Activated CD4-positive, alpha-beta T cell treated with anti-CD3 and anti-CD28 coated beads for 36 hours (primary cell): Measurements from ENCODE around the gene NKTR. TPM values are rescaled to one million over a fixed set of nuclear protein-coding genes. Genes with fewer than 3 reads are reported as not detected.
A peak's percentile ranks its signal among the peaks of the same experiment; 100 is the strongest.

ENCODE experiments used
- ATAC-seq: fragments of 200-7000 bp; cut with Tn5 transposase; one replicate; pipeline ENCODE4 v1.10.0; 2021; ENCODE audit warnings: mild to moderate bottlenecking, moderate library complexity
- CTCF ChIA-PET: fragments of 350-600 bp; sonication (Branson Sonifier 250); formaldehyde crosslinking; loops from one replicate; lab custom pipeline; 2021; ENCODE audit warnings: antibody characterized with exemption; lab: Charles Lee
- POLR2A ChIA-PET: fragments of 350-600 bp; sonication (Branson Sonifier 250); formaldehyde crosslinking; loops from one replicate; lab custom pipeline; 2021; ENCODE audit warnings: antibody characterized with exemption, inconsistent platforms; lab: Charles Lee
- DNase-seq: peaks from one replicate; pipeline ENCODE4 v3.0.0-alpha.2; 2020
- H3K27ac Mint-ChIP-seq: one replicate; pipeline ENCODE4 v1.8.0; 2021; ENCODE audit warnings: mixed read lengths
- H3K27me3 Mint-ChIP-seq: one replicate; pipeline ENCODE4 v1.8.0; 2021; ENCODE audit warnings: mixed read lengths
- H3K36me3 Mint-ChIP-seq: one replicate; pipeline ENCODE4 v1.8.0; 2021; ENCODE audit warnings: low read depth, mixed read lengths
- H3K4me1 Mint-ChIP-seq: one replicate; pipeline ENCODE4 v1.8.0; 2021; ENCODE audit warnings: mixed read lengths
- H3K4me3 Mint-ChIP-seq: one replicate; pipeline ENCODE4 v1.8.0; 2021; ENCODE audit warnings: mild to moderate bottlenecking, moderate library complexity, mixed read lengths
- H3K9me3 Mint-ChIP-seq: one replicate; pipeline ENCODE4 v1.8.0; 2021; ENCODE audit warnings: low read depth, mixed read lengths
- intact Hi-C, 2 experiments: fragments of 100-400 bp; cut with DNase I in 1 of 2; cut with micrococcal nuclease in 1 of 2; formaldehyde crosslinking; loops; one replicate each; pipeline versions ENCODE4 v1.14.2 to v1.15.1; 2022 to 2024; cut with DNase I, micrococcal nuclease
- total RNA-seq, 2 experiments: library from RNA; stranded (reverse); gene quantifications; one replicate each; pipeline ENCODE4 v1.2.3, GENCODE V29; 2021

Gene NKTR
- total RNA-seq, 2 experiments from 2014 or later = 50.8 to 59.2 TPM

DNA sequence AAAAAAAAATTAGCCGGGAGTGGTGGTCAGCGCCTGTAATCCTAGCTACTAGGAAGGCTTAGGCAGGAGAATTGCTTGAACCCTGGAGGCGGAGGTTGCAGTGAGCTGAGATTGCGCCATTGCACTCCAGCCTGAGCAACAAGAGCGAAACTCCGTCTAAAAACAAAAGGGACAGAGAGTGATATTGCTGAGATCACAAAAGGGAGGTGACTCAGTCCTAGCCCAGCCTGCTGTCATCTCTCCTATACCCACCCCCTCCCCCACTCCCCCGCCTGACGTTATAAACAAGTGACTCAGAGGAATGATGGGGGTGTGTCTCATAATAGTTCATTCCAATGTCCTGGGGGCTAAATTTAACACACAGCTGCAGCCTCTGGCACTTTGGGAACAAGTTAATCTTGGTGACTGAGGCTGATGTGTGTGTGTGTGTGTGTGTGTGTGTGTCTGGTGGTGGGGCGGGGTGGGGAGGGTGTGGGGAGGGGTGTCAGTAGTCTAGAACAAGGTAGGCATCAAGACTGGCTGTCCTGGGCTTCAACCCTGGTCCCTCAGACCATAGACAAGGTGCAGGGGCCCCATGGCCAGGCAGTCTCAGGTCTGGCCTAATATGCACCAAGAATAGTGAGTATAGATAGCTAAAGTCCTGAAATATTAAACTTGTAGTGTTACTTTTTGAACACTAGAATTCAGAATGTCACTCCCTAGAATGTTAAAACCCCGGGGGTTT lies 83.6 kb downstream of the NKTR start:
- intact Hi-C loops = loop anchor here (1.0 to 2.0 kb wide), 2 partner anchors 45 to 46 kb away; no protein-coding TSS in a partner anchor
- peaks cover 2% of the 10 kb centered on the region for H3K9me3 Mint-ChIP-seq
- ATAC-seq (peak; percentile 98), DNase-seq (peak; percentile 85)
- ChIA-PET POLR2A (no interaction called here), CTCF (no interaction called here)
- peaks cover 25% of the 10 kb centered on the region for H3K27me3 Mint-ChIP-seq
- H3K27ac Mint-ChIP-seq = no peak overlapping the region
- H3K4me1 Mint-ChIP-seq = peaks cover 9% of the 10 kb centered on the region
- peaks cover 1% of the 10 kb centered on the region for H3K36me3 Mint-ChIP-seq
- H3K4me3 Mint-ChIP-seq = no peak overlapping the region

GRCh38 chr3:42684632-42685362 lies 84.3 kb downstream of the NKTR start:
- ChIA-PET POLR2A (no interaction called here), CTCF (no interaction called here)
- Mint-ChIP-seq H3K9me3 (no peaks in the 10 kb centered on the region), H3K4me3 (no peak overlapping the region), H3K36me3 (no peaks in the 10 kb centered on the region), H3K27me3 (peaks cover 25% of the 10 kb centered on the region), H3K4me1 (peaks cover 7% of the 10 kb centered on the region), H3K27ac (no peak overlapping the region)
- intact Hi-C loops = loop anchor here (1.0 to 2.0 kb wide), 2 partner anchors 46 kb away; no protein-coding TSS in a partner anchor
- DNase-seq (no peak), ATAC-seq (no peak)

GRCh38 chr3:42685363-42685881 lies 84.9 kb downstream of the NKTR start, which contains the start of gene KLHL40:
Gene KLHL40 (plus strand): TSS chr3:42685537. CDS start chr3:42685619, 82 bp downstream.
- no peak within 1 kb of the TSS for H3K4me3 Mint-ChIP-seq
- DNase-seq (no peak), ATAC-seq (no peak)
- H3K36me3 Mint-ChIP-seq = no peaks in the 10 kb centered on the region
- no peak within 1 kb of the TSS for H3K27ac Mint-ChIP-seq
- intact Hi-C loops = loop anchor here in 1 of 2 experiments (2.0 kb wide), 1 partner anchor 47 kb away; no protein-coding TSS in a partner anchor
- H3K9me3 Mint-ChIP-seq = no peaks in the 10 kb centered on the region
- H3K27me3 Mint-ChIP-seq = peaks cover 25% of the 10 kb centered on the region
- ChIA-PET CTCF (no interaction called here), POLR2A (no interaction called here)
- peaks cover 7% of the 10 kb centered on the region for H3K4me1 Mint-ChIP-seq

GRCh38 chr3:42685891-42686820 lies 85.7 kb downstream of the NKTR start:
- Mint-ChIP-seq H3K9me3 (no peaks in the 10 kb centered on the region), H3K27me3 (peaks cover 25% of the 10 kb centered on the region), H3K4me3 (no peak overlapping the region), H3K36me3 (no peaks in the 10 kb centered on the region), H3K4me1 (peaks cover 7% of the 10 kb centered on the region), H3K27ac (no peak overlapping the region)
- intact Hi-C loops = loop anchor here in 1 of 2 experiments (2.0 kb wide), 1 partner anchor 47 kb away; no protein-coding TSS in a partner anchor
- ChIA-PET CTCF (no interaction called here), POLR2A (no interaction called here)
- ATAC-seq (no peak), DNase-seq (no peak)

DNA sequence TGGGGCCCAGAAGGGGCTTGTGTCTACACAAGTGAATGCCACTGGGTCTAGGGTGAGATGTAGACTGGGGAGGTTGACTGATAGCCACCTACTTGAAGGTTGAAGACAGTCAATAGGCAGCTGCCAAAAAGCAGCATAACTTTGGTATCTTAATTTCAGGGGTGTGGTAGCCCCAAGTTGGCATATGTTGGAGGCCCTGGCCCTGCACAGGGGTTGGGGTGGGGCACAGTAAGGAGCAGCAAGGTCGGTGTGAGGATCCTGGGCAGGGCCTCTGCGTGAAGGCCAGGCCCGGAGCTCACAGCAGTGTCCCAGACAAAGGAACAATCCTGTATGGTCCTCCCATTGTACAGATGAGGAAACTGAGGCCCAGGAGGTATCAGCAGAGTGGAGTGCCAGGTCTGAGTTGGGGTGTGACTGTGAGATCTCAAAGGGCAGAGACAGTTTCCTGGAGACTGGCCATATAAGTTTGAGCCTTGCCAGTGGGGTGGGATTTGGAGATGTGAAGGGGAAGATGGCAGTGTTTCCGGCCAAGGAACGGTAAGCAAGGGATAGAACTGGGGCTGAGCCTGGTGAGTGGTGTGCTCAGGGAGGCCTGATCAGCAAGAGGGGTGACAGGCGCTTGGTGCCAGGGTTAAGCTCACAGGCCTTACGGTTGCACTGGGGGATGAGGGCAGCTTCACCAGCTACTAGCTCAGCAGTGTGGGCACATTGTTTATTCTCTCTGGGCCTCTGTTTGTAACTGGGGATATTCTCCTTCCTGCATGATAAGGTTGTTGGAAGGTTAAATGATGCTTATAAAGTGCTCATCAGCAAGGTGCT lies 86.6 kb downstream of the NKTR start:
- H3K4me1 Mint-ChIP-seq = peaks cover 7% of the 10 kb centered on the region
- ChIA-PET POLR2A (no interaction called here), CTCF (interaction anchor here (0.6 kb wide), 2 partner anchors 90 to 292 kb away, joined by 3 read pairs; no protein-coding TSS in a partner anchor)
- no peaks in the 10 kb centered on the region for H3K9me3 Mint-ChIP-seq
- intact Hi-C loops = no loop called here
- DNase-seq (no peak), ATAC-seq (no peak)
- H3K4me3 Mint-ChIP-seq = no peak overlapping the region
- H3K27me3 Mint-ChIP-seq = peaks cover 21% of the 10 kb centered on the region
- H3K36me3 Mint-ChIP-seq = no peaks in the 10 kb centered on the region
- H3K27ac Mint-ChIP-seq = no peak overlapping the region

DNA sequence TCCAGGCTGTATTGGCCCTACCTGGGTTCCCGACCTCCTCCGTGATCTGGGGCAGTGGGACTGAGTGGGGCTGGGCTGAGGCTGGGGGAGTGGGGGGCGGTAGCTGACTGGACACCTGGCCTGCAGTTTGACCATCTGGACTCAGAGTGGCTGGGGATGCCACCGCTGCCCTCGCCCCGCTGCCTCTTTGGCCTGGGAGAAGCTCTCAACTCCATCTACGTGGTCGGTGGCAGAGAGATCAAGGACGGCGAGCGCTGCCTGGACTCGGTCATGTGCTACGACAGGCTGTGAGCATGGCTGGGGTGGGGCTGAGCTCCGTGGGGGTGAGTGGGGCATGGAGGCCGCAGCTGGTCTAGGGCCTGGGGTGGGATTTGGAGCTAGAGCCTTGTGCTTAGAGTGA lies 87.5 kb downstream of the NKTR start:
- H3K27ac Mint-ChIP-seq = no peak overlapping the region
- H3K4me3 Mint-ChIP-seq = no peak overlapping the region
- intact Hi-C loops = no loop called here
- no peaks in the 10 kb centered on the region for H3K36me3 Mint-ChIP-seq
- DNase-seq (no peak), ATAC-seq (no peak)
- no peaks in the 10 kb centered on the region for H3K9me3 Mint-ChIP-seq
- ChIA-PET POLR2A (no interaction called here), CTCF (interaction anchor here (0.6 kb wide), 1 partner anchor 89 kb away, joined by 3 read pairs; no protein-coding TSS in a partner anchor)
- peaks cover 17% of the 10 kb centered on the region for H3K27me3 Mint-ChIP-seq
- H3K4me1 Mint-ChIP-seq = peaks cover 7% of the 10 kb centered on the region

GRCh38 chr3:42688487-42689420 lies 88.3 kb downstream of the NKTR start:
- peaks cover 16% of the 10 kb centered on the region for H3K27me3 Mint-ChIP-seq
- H3K4me1 Mint-ChIP-seq = peaks cover 5% of the 10 kb centered on the region
- no peaks in the 10 kb centered on the region for H3K36me3 Mint-ChIP-seq
- H3K9me3 Mint-ChIP-seq = no peaks in the 10 kb centered on the region
- DNase-seq (no peak), ATAC-seq (no peak)
- H3K4me3 Mint-ChIP-seq = no peak overlapping the region
- CTCF ChIA-PET = no interaction called here
- intact Hi-C loops = no loop called here
- no peak overlapping the region for H3K27ac Mint-ChIP-seq
- POLR2A ChIA-PET = no interaction called here

- CTCF ChIA-PET = no interaction called here
Observed at GRCh38 chr3:42689421-42690014, 89.0 kb downstream of the NKTR start.

GRCh38 chr3:42690191-42690590 lies 89.7 kb downstream of the NKTR start:
- no peak overlapping the region for H3K4me3 Mint-ChIP-seq
- peaks cover 4% of the 10 kb centered on the region for H3K4me1 Mint-ChIP-seq
- H3K9me3 Mint-ChIP-seq = no peaks in the 10 kb centered on the region
- H3K27me3 Mint-ChIP-seq = peaks cover 13% of the 10 kb centered on the region
- ATAC-seq (no peak), DNase-seq (no peak)
- H3K27ac Mint-ChIP-seq = no peak overlapping the region
- POLR2A ChIA-PET = no interaction called here
- H3K36me3 Mint-ChIP-seq = no peaks in the 10 kb centered on the region
- CTCF ChIA-PET = no interaction called here
- intact Hi-C loops = no loop called here

More at GRCh38 chr3:42689421-42690014, 89.0 kb downstream of the NKTR start:
- Mint-ChIP-seq H3K27ac (no peak overlapping the region), H3K36me3 (no peaks in the 10 kb centered on the region), H3K4me1 (peaks cover 4% of the 10 kb centered on the region), H3K4me3 (no peak overlapping the region), H3K27me3 (peaks cover 16% of the 10 kb centered on the region), H3K9me3 (no peaks in the 10 kb centered on the region)
- ATAC-seq (no peak), DNase-seq (no peak)
- POLR2A ChIA-PET = no interaction called here
- intact Hi-C loops = no loop called here
